Activated CD4-positive, CD25-positive, alpha-beta regulatory T cell treated with anti-CD3 and anti-CD28 coated beads, Interleukin-2, amount 50 U/mL, for 16 hours (primary cell): ENCODE data around the gene DHRS7B.
"Not testable (repeated sequence)": the region's sequence is repeated elsewhere in the genome, so short reads cannot be mapped to it uniquely, and the experiment has no call there.

ENCODE experiments used
- DNase-seq: peaks from one replicate; pipeline ENCODE4 v3.0.0-alpha.2; 2020; ENCODE audit warnings: low read depth, low spot score

The DHRS7B gene

GRCh38 chr17:21177401-21177800, 50.6 kb downstream of the DHRS7B start:
- DNase-seq, result no peak

DNA sequence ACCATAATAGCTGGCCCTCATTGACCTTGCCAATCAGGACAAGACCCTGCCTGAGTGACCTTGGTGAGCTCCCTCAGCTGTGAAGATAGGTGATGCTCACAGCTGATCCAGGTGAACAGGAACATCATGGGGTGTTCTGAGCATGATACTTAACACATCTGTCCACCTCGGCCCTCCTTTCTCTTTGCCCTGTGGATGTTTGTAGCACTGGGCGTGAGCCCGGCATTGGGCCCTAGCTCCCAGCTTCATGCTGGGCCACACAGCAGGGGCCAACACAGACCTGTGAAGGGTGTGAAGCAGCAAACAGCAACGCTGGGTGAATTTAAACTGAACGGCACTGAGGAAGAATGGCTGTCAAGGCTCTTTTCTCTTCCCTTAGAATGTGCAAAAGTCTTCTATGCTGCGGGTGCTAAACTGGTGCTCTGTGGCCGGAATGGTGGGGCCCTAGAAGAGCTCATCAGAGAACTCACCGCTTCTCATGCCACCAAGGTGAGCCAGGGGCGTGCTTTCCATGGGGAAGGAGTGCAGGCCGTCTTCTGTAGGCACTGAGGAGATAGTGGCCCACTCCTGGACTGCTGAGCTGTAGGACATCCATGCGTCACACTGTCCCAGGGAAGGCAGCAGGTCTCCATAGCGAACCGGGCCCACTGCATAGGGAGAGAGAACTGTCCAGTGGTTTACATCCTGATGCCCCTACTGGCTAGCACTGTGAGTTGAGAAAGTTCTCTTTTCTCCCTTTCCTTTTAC, 51.3 kb downstream of the DHRS7B start:
- DNase-seq, result no peak

- no peak for DNase-seq
Measured at GRCh38 chr17:21183468-21183867, 56.7 kb downstream of the DHRS7B start.

DNA sequence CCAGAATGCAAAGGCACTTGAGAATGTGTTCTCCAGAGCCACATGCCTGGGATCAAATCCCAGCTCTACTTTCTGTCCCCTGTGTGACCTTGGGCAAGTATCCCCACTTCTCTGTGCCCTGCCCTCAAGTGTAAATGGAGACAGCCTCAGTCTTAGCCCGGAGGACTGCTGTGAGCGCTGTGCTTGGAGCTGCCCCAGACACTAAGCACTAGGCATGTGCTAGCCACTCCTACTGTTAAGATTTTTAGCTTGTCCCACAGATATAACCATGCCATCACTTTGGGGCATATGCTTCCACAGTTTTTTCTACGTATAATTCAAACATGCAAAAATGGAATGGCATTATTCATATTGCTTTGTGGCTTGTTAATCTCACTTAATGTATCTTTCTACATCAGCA, 57.8 kb downstream of the DHRS7B start:
- no peak for DNase-seq

DNA sequence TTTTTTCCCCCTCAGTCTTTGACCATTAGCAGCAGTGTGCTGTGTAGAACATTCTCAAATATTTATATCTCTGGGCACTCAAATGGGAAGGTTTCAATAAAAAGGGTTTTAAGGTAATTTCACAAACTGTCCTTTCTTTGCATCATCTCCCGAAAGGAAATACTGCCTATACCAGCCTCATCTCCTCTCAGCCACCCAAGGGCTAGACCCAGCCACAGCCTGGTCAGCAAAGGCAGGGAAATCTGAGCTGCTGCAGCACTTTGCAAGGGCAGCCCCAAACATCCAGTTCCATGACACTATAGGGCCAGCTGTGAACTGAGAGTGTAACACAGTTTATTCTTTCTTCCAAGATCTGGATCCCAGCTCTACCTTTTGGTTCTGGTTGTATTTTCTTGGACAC, 58.3 kb downstream of the DHRS7B start:
- DNase-seq, result no peak

DNA sequence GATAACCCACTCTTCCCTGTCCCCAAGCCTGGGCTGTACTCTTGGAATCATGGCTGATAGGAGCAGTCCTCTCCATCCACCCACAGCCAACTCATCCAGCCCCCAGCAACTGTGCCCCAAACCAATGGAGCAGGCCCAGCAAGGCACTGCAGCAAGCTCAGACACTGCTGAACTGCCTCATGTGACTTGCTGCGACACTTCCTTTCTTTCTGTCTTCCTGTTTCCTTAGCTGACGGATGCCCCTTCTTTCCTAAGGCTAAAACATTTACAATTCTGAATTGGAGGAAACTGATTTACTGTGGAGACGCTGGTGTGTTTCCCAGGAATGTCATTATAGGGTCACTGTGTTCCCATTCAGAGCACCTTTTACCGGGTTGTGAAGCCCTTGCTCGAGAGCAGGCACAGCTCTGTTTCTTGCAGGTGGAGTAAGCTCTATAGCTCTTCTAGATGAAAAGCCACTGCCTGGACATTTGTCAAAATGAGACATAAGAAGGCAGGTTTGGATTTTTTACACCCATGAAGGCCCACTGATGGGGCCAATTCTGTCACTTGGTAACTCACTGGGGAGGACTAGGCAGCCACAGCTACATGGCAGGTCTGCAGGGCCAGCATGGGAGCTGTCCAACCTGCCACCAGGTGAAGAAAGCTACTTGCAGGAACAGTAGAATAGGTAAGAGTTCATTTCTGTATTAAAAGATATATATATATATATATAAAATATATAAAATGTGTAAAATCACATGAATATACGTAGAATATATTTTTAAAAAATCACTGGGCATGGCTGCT, 59.8 kb downstream of the DHRS7B start:
- no peak for DNase-seq

- no peak for DNase-seq
Measured at GRCh38 chr17:21189361-21189760, 62.6 kb downstream of the DHRS7B start.

DNA sequence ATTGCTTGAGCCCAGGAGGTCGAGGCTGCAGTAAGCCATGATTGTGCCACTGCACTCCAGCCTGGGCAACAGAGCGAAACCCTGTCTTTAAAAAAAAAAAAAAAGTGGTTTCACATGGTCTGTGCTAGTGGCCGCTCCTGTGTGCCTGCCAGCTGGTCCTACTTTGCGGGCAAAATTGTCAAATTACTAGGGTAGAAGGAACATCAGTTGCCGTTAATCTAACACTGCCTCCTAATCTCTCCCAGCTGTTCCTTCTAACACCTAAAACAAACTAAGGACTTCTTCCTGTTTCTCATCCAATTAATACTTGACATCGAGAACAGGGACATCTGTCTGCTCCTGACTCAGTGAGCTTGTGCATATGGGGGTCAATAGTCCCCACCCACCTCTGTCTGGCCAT, 63.3 kb downstream of the DHRS7B start:
- no peak for DNase-seq

DNA sequence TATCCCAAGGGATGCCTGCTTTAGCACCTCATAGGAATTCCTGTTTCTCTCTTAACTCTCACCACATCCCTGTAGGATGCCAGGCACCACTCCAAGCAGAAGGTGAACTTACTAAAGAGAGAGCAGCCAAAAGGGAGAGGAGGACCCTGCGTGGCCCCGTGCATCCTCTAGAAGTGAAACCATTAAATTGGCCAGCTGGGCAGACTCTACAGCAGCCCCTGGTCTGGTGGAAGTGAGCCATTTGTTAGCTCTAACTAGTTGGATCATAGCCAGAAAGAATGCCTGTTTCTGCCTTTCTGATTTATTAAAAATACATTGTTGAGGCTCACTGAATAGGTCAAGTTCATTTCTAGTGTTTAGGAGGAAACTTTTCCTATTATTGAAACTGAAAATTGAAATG, 64.9 kb downstream of the DHRS7B start:
- DNase-seq, result no peak

DNA sequence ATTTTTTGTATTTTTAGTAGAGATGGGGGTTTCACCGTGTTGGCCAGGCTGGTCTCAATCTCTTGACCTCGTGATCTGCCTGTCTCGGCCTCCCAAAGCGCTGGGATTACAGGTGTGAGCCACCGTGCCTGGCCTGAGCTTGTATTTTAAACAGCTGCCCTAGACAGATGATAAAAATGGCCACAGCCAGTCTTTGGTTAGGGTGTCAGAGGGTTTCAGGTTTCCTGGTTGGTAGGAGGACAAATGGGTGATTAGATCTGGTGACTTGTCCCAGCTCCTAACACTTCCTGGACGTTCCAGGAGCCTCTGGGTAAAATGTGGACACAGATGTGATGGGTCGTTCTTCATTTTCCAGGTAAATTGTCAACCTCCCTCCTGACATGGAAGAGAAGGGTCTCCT, 65.7 kb downstream of the DHRS7B start:
- DNase-seq, result not testable (repeated sequence)

- no peak for DNase-seq
Measured at GRCh38 chr17:21193031-21193430, 66.3 kb downstream of the DHRS7B start.

- no peak for DNase-seq
Measured at GRCh38 chr17:21194226-21194625, 67.5 kb downstream of the DHRS7B start.

DNA sequence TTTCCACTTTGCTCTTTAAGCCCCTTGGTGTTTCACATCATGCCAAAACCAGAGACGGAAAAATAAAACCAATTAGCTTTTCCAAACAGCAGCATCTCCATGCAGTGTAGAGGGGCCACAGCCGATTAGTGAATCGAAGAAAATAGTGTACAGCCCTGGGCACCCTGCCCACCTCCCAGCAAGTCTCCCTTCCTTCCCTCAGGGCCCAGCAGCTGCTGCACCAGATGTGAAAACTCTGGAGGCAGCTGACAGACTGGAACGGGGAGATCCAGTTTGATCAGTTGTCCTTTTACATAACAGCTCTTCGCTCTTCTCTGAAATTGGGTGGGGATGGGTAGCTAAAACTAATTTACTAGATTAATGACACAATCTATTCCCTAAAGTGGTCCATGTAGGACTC, 67.9 kb downstream of the DHRS7B start:
- no peak for DNase-seq

DNA sequence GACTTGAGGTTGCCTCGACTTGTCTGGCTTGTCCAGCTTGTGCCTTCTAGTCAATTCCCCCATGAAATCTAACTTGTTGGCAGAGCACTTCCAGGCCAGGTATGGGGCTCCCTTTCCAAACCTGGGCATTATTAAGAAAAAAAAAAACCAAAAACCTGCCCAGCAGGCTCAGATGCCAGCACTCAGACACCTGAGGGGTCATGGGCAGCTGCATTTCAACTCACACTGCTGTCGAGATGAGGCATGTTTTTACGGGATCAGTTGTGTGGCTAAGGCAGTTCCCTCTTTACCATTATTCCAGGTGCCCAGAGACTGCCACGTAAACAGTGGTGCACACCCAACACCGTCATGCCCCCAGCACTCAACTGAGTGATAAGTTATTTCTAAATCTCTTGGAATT, 69.4 kb downstream of the DHRS7B start:
- no peak for DNase-seq

GRCh38 chr17:21198411-21198810, 71.6 kb downstream of the DHRS7B start:
- DNase-seq, result no peak

DNA sequence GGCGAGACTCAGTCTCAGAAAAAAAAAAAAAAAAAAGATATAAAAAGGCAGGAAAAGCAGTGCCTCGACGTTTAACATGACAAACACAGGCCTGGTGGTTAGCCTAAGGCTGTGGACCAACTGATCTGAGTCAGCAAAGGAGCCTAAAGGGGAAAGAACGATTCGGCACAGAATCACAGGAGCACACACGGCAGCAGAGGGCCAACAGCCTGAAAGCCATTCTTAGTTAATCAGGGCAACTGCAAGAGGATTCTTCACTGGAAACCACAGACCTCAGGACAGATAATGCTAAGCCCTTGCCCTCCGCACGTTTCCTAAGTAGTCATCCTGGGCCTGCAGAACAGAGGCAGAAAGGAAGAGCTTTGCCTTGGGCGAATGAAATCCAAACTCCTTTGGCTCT, 72.5 kb downstream of the DHRS7B start:
- no peak for DNase-seq

- no peak for DNase-seq
Measured at GRCh38 chr17:21199856-21200255, 73.1 kb downstream of the DHRS7B start.

DNA sequence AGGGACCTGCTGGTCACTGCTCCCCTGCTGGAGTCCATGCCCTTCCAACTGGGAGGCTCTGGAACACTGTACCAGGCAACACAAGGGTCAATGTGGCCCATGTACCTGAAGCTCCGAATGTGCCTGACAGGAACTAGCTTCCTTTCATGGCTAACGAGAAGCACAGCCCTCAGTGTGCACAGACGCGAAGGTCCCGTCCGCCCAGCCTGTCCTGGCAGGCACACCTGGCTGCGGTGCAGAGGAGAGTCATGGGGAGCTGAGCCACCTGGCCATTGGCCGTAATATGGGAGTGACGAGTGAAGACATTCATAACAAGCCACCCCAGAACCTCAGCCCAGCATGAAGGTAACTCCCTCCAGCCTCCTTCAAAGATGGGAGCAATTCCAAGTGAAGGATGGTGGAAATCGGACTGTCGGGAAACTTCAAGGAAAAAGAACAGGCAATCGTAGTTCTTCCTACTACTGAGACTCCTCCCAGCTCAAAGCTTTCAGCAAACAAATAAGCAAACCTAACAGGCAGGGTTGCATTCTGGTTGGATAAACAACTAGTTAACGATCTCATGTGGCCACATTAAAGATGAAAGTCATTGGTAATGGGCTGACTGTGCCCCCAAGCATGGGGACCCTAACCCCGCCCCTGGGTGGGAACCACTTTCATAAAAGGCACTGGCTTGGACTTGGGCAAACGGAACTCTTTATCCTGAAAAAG, 74.0 kb downstream of the DHRS7B start:
- no peak for DNase-seq

- no peak for DNase-seq
Measured at GRCh38 chr17:21201298-21201595, 74.5 kb downstream of the DHRS7B start.

GRCh38 chr17:21201874-21202273, 75.1 kb downstream of the DHRS7B start:
- DNase-seq, result no peak

GRCh38 chr17:21202512-21202911, 75.7 kb downstream of the DHRS7B start:
- DNase-seq, result no peak

GRCh38 chr17:21204935-21205334, 78.2 kb downstream of the DHRS7B start:
- no peak for DNase-seq

GRCh38 chr17:21208352-21208751, 81.6 kb downstream of the DHRS7B start:
- no peak for DNase-seq
